Uterine smooth muscle cell (primary cell): ENCODE data around the gene GNS. TPM values are rescaled to one million over a fixed set of nuclear protein-coding genes. Genes with fewer than 3 reads are reported as not detected.

Experiments used
- total RNA-seq: library from RNA; depleted of rRNA; stranded (reverse); fragments of >200 nt; gene quantifications from 2 replicates; pipeline ENCODE4 v1.2.3, GENCODE V29; 2014

Gene GNS
- total RNA-seq, result 136 and 265 TPM in 2 replicates

GRCh38 chr12:64759035-64759894, at the start of gene GNS:
TSS of gene GNS (minus strand) at chr12:64759406. CDS start at chr12:64759276, 130 bp downstream.

Other genes starting within 250 kb of the GNS start
- 44.1 and 49.6 TPM in 2 replicates for gene RASSF3, start 148.9 kb downstream of the GNS start, total RNA-seq
- gene TBC1D30, start 65.2 kb upstream of the GNS start, total RNA-seq, result 0.33 and 0.87 TPM in 2 replicates